Type B pancreatic cell (in vitro differentiated cells): ENCODE measurements around the gene ZNF839. TPM values are rescaled to one million over a fixed set of nuclear protein-coding genes. Genes with fewer than 3 reads are reported as not detected.

Experiments used
- DNase-seq: peaks from one replicate; pipeline ENCODE4 v3.0.0; 2021; ENCODE audit warnings: mixed read lengths; ENCODE audit not compliant: unreplicated experiment; ENCODE audit errors: extremely low spot score
- H3K27ac Mint-ChIP-seq: 2 replicates; pipeline ENCODE4 v1.8.0; 2021; ENCODE audit warnings: mild to moderate bottlenecking, mixed read lengths
- H3K27me3 Mint-ChIP-seq: 2 replicates; pipeline ENCODE4 v1.8.0; 2021; ENCODE audit warnings: mixed read lengths
- H3K36me3 Mint-ChIP-seq: 2 replicates; pipeline ENCODE4 v1.8.0; 2021; ENCODE audit warnings: mixed read lengths
- H3K4me1 Mint-ChIP-seq: one replicate; pipeline ENCODE4 v1.8.0; 2021; ENCODE audit warnings: mixed read lengths; ENCODE audit not compliant: unreplicated experiment
- H3K4me3 Mint-ChIP-seq: 2 replicates; pipeline ENCODE4 v1.8.0; 2021; ENCODE audit warnings: mild to moderate bottlenecking, mixed read lengths
- H3K9me3 Mint-ChIP-seq: 2 replicates; pipeline ENCODE4 v1.8.0; 2021; ENCODE audit warnings: mixed read lengths
- CTCF ChIP-seq: fragments of 200-600 bp; sonication (generic); conservative IDR thresholded peaks from 2 replicates; pipeline ENCODE4 v1.5.0; 2021; ENCODE audit warnings: antibody characterized with exemption, mild to moderate bottlenecking
- long read RNA-seq: library from polyadenylated mRNA; unstranded; transcript quantifications from one replicate; pipeline ENCODE4 v2.0.0, GENCODE V29; 2020
- total RNA-seq: library from RNA; stranded (reverse); gene quantifications from 2 replicates; pipeline ENCODE4 v1.2.1, GENCODE V29; 2021; ENCODE audit warnings: low replicate concordance

Gene ZNF839
- total RNA-seq, result 10.8 and 16.4 TPM in 2 replicates
- long read RNA-seq, partial matches to known transcripts, result 0 of 1 reads
- long read RNA-seq, other reads (novel, unspliced or antisense), result 0 of 1 reads

GRCh38 chr14:102319351-102320032 lies at the start of gene ZNF839:
TSS of gene ZNF839 (plus strand) at chr14:102319746. CDS start at chr14:102319766, 20 bp downstream.
- Mint-ChIP-seq H3K4me3 (peak within 1 kb of the TSS; percentile 98), H3K9me3 (no peaks in the 10 kb centered on the region), H3K36me3 (peaks cover 3% of the 10 kb centered on the region), H3K27me3 (peaks cover 13% of the 10 kb centered on the region), H3K4me1 (peaks cover 38% of the 10 kb centered on the region), H3K27ac (peak within 1 kb of the TSS; percentile 99)
- no peak for TF ChIP-seq CTCF
- DNase-seq, result peak; percentile 94

GRCh38 chr14:102272392-102272791 lies 47.2 kb upstream of the ZNF839 start:
- TF ChIP-seq CTCF, result no peak
- H3K4me1 Mint-ChIP-seq, result no peaks in the 10 kb centered on the region
- H3K27me3 Mint-ChIP-seq, result no peaks in the 10 kb centered on the region
- peaks cover 3% of the 10 kb centered on the region for H3K36me3 Mint-ChIP-seq
- H3K9me3 Mint-ChIP-seq, result no peaks in the 10 kb centered on the region
- H3K4me3 Mint-ChIP-seq, result no peak overlapping the region
- no peak for DNase-seq
- H3K27ac Mint-ChIP-seq, result no peak overlapping the region

- H3K4me1 Mint-ChIP-seq, result peaks cover 11% of the 10 kb centered on the region
- no peak for TF ChIP-seq CTCF
- no peaks in the 10 kb centered on the region for H3K27me3 Mint-ChIP-seq
- H3K27ac Mint-ChIP-seq, result no peak overlapping the region
- DNase-seq, result no peak
- H3K9me3 Mint-ChIP-seq, result no peaks in the 10 kb centered on the region
- no peak overlapping the region for H3K4me3 Mint-ChIP-seq
- peaks cover 12% of the 10 kb centered on the region for H3K36me3 Mint-ChIP-seq
Observed at GRCh38 chr14:102275866-102276265, 43.7 kb upstream of the ZNF839 start.

- Mint-ChIP-seq H3K4me1 (peaks cover 11% of the 10 kb centered on the region), H3K4me3 (no peak overlapping the region), H3K27ac (no peak overlapping the region), H3K9me3 (no peaks in the 10 kb centered on the region), H3K27me3 (no peaks in the 10 kb centered on the region), H3K36me3 (peaks cover 12% of the 10 kb centered on the region)
- TF ChIP-seq CTCF, result no peak
- no peak for DNase-seq
Observed at GRCh38 chr14:102277874-102278630, 41.5 kb upstream of the ZNF839 start.

- no peak for TF ChIP-seq CTCF
Observed at GRCh38 chr14:102278631-102278935, 41.0 kb upstream of the ZNF839 start.

More at GRCh38 chr14:102278631-102278935, 41.0 kb upstream of the ZNF839 start:
- DNase-seq, result no peak
- H3K9me3 Mint-ChIP-seq, result no peaks in the 10 kb centered on the region
- no peak overlapping the region for H3K4me3 Mint-ChIP-seq
- no peak overlapping the region for H3K27ac Mint-ChIP-seq
- H3K4me1 Mint-ChIP-seq, result peaks cover 11% of the 10 kb centered on the region
- H3K36me3 Mint-ChIP-seq, result peaks cover 12% of the 10 kb centered on the region
- H3K27me3 Mint-ChIP-seq, result no peaks in the 10 kb centered on the region
